OCI-LY1 (cell line): ENCODE data around the gene ZNF862.
"Not testable (repeated sequence)": the region's sequence is repeated elsewhere in the genome, so short reads cannot be mapped to it uniquely, and the experiment has no call there.

Experiments
- H2AFZ ChIP-seq: fragments of 200-600 bp; sonication (generic), shearing (Covaris generic); 2 replicates; pipeline ENCODE4 v1.6.0; 2014; ENCODE audit warnings: antibody characterized with exemption, mild to moderate bottlenecking, low read length
- H3F3A ChIP-seq: fragments of 200-600 bp; sonication (generic), shearing (Covaris generic); 2 replicates; pipeline ENCODE4 v1.6.0; 2014; ENCODE audit warnings: mild to moderate bottlenecking, antibody characterized with exemption, low read length, moderate library complexity; ENCODE audit not compliant: insufficient read depth
- H3K27ac ChIP-seq: fragments of 200-600 bp; sonication (generic); 2 replicates; pipeline ENCODE4 v1.5.1; 2014; ENCODE audit warnings: low read length, mixed run types, mild to moderate bottlenecking, low read depth; ENCODE audit not compliant: poor library complexity, severe bottlenecking
- H3K27me3 ChIP-seq: fragments of 200-600 bp; sonication (generic); 2 replicates; pipeline ENCODE4 v1.6.0; 2014; ENCODE audit warnings: antibody characterized with exemption, mild to moderate bottlenecking, low read length, moderate library complexity; ENCODE audit not compliant: insufficient read depth
- H3K36me3 ChIP-seq: fragments of 200-600 bp; sonication (generic); 2 replicates; pipeline ENCODE4 v1.6.1; 2014; ENCODE audit warnings: mild to moderate bottlenecking, antibody characterized with exemption, low read length, moderate library complexity, mixed read lengths; ENCODE audit not compliant: insufficient read depth
- H3K4me1 ChIP-seq: fragments of 200-600 bp; sonication (generic); 2 replicates; pipeline ENCODE4 v1.5.1; 2014; ENCODE audit warnings: mild to moderate bottlenecking, low read length, moderate library complexity; ENCODE audit not compliant: insufficient read depth, severe bottlenecking
- H3K4me2 ChIP-seq: fragments of 200-600 bp; sonication (generic), shearing (Covaris generic); 2 replicates; pipeline ENCODE4 v1.6.1; 2014; ENCODE audit warnings: low read length
- H3K4me3 ChIP-seq: fragments of 200-600 bp; sonication (generic); 2 replicates; pipeline ENCODE4 v1.5.1; 2014; ENCODE audit warnings: low read length, low read depth, mild to moderate bottlenecking, mixed read lengths; ENCODE audit not compliant: poor library complexity, severe bottlenecking
- H3K79me2 ChIP-seq: fragments of 200-600 bp; shearing (Covaris generic); 2 replicates; pipeline ENCODE4 v1.6.1; 2016; ENCODE audit warnings: mixed run types, low read length, mixed read lengths; ENCODE audit not compliant: insufficient read depth
- H3K9ac ChIP-seq: fragments of 200-600 bp; sonication (generic), shearing (Covaris generic); 2 replicates; pipeline ENCODE4 v1.6.1; 2014; ENCODE audit warnings: mild to moderate bottlenecking, low read length, mixed read lengths
- H3K9me2 ChIP-seq: fragments of 200-600 bp; sonication (generic), shearing (Covaris generic); 2 replicates; pipeline ENCODE4 v1.6.1; 2014; ENCODE audit warnings: low read depth, mild to moderate bottlenecking, low read length, mixed read lengths
- H3K9me3 ChIP-seq: fragments of 200-600 bp; shearing (Covaris generic); 2 replicates; pipeline ENCODE4 v1.6.1; 2014; ENCODE audit warnings: low read length, mixed read lengths
- H4K20me1 ChIP-seq: fragments of 200-600 bp; sonication (generic), shearing (Covaris generic); 2 replicates; pipeline ENCODE4 v1.6.0; 2016; ENCODE audit warnings: mild to moderate bottlenecking, low read length; ENCODE audit not compliant: insufficient read depth
- CTCF ChIP-seq: fragments of 200-600 bp; sonication (generic), shearing (Covaris generic); IDR thresholded peaks from 2 replicates; pipeline ENCODE4 v1.5.1; 2017; ENCODE audit warnings: mild to moderate bottlenecking, antibody characterized with exemption, low read length, moderate library complexity, mixed read lengths
- EZH2 ChIP-seq: fragments of 200-600 bp; sonication (generic), shearing (Covaris generic); IDR thresholded peaks from 2 replicates; pipeline ENCODE4 v1.8.0; 2017; ENCODE audit warnings: borderline replicate concordance, mixed run types, mild to moderate bottlenecking, antibody characterized with exemption, low read length, moderate library complexity, mixed read lengths

The ZNF862 gene

GRCh38 chr7:149826344-149827088 lies 11.7 kb upstream of the ZNF862 start:
- H3K36me3 ChIP-seq: no peaks in the 10 kb centered on the region
- H3K4me2 ChIP-seq: no peak overlapping the region
- H3K9me2 ChIP-seq: no peaks in the 10 kb centered on the region
- H3F3A ChIP-seq: no peaks in the 10 kb centered on the region
- no peak overlapping the region for H3K27ac ChIP-seq
- H3K27me3 ChIP-seq: peaks cover 17% of the 10 kb centered on the region
- H2AFZ ChIP-seq: no peak overlapping the region
- no peak overlapping the region for H3K4me3 ChIP-seq
- no peaks in the 10 kb centered on the region for H3K4me1 ChIP-seq
- no peaks in the 10 kb centered on the region for H4K20me1 ChIP-seq
- H3K79me2 ChIP-seq: no peaks in the 10 kb centered on the region
- TF ChIP-seq CTCF (no peak), EZH2 (no peak)
- H3K9me3 ChIP-seq: no peaks in the 10 kb centered on the region
- H3K9ac ChIP-seq: no peak overlapping the region

DNA sequence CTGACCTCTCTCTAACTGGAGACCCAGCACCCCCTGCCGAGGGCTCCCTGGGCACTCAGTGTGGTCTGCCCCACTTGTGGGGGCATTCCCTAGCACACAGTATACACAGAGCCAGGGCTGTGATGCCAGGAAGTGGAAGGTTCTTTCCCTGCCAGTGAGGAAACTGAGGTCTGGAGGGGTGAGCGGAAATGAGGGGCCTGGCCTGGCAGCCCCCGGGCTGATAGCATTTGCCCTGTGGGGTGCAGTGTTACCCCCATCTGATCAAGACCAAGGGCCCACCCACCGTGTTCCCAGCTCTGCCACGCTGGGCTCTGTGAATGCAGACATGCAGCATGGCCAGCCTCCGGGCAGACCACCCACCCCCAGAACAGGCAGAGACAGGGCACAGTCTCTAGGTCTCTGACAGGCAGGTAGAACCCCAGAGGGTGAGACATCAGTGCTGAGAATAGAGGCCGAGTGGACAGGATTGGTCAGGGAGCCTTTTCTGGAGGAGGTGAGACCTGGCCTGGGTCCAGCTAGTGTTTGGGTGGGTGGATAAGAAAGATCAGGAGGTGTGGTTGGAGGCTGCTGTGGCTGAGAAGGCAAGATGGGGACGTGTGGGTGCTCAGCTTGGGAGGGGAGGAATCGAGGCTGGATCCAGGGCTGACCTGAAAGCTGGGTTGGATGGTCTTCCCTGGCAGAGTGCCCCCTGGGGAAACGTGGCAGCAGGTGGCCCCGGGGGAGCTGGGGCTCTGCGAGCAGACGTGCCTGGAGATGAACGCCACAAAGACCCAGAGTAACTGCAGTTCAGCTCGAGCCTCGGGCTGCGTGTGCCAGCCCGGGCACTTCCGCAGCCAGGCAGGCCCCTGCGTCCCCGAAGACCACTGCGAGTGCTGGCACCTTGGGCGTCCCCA lies 10.8 kb upstream of the ZNF862 start:
- Histone ChIP-seq H3F3A (no peaks in the 10 kb centered on the region), H2AFZ (no peak overlapping the region), H3K4me2 (no peak overlapping the region), H3K79me2 (no peaks in the 10 kb centered on the region), H3K4me1 (no peaks in the 10 kb centered on the region), H3K4me3 (no peak overlapping the region), H3K27me3 (peaks cover 13% of the 10 kb centered on the region), H4K20me1 (no peaks in the 10 kb centered on the region), H3K36me3 (no peaks in the 10 kb centered on the region), H3K9me2 (no peaks in the 10 kb centered on the region), H3K9me3 (no peaks in the 10 kb centered on the region), H3K27ac (no peak overlapping the region), H3K9ac (no peak overlapping the region)
- TF ChIP-seq CTCF (no peak), EZH2 (no peak)

- H4K20me1 ChIP-seq: no peaks in the 10 kb centered on the region
- TF ChIP-seq CTCF: no peak
- no peak for TF ChIP-seq EZH2
- H3K9me3 ChIP-seq: no peaks in the 10 kb centered on the region
- no peaks in the 10 kb centered on the region for H3K4me1 ChIP-seq
- H3F3A ChIP-seq: no peaks in the 10 kb centered on the region
- H3K4me2 ChIP-seq: no peak overlapping the region
- no peak overlapping the region for H3K27ac ChIP-seq
- no peaks in the 10 kb centered on the region for H3K9me2 ChIP-seq
- no peak overlapping the region for H2AFZ ChIP-seq
- no peak overlapping the region for H3K4me3 ChIP-seq
- H3K79me2 ChIP-seq: no peaks in the 10 kb centered on the region
- peaks cover 17% of the 10 kb centered on the region; the same call in 1 of the 2 replicates for H3K27me3 ChIP-seq
- no peaks in the 10 kb centered on the region for H3K36me3 ChIP-seq
- H3K9ac ChIP-seq: no peak overlapping the region
Observed at GRCh38 chr7:149828357-149829309, 9.5 kb upstream of the ZNF862 start.

GRCh38 chr7:149830527-149830926 lies 7.6 kb upstream of the ZNF862 start:
- H4K20me1 ChIP-seq, H3K4me1 ChIP-seq, H3K36me3 ChIP-seq, H3F3A ChIP-seq, H2AFZ ChIP-seq, H3K9me2 ChIP-seq, H3K9ac ChIP-seq, H3K4me3 ChIP-seq, H3K4me2 ChIP-seq, H3K27ac ChIP-seq, H3K79me2 ChIP-seq, H3K9me3 ChIP-seq: not testable (repeated sequence)
- peaks cover 17% of the 10 kb centered on the region; the same call in 1 of the 2 replicates for H3K27me3 ChIP-seq
